22Rv1 (cell line): ENCODE data around the gene KITLG.

Source experiments
- ZFX ChIP-seq: fragments of 450-650 bp; IDR thresholded peaks from 2 replicates; pipeline ENCODE4 v1.6.1; 2017; ENCODE audit warnings: antibody characterized with exemption, borderline replicate concordance
- TF ChIP-seq, protein P1 (sequence below): fragments of 450-650 bp; IDR thresholded peaks from 2 replicates; pipeline ENCODE4 v1.5.1; 2017; ENCODE audit warnings: mild to moderate bottlenecking

DNA sequence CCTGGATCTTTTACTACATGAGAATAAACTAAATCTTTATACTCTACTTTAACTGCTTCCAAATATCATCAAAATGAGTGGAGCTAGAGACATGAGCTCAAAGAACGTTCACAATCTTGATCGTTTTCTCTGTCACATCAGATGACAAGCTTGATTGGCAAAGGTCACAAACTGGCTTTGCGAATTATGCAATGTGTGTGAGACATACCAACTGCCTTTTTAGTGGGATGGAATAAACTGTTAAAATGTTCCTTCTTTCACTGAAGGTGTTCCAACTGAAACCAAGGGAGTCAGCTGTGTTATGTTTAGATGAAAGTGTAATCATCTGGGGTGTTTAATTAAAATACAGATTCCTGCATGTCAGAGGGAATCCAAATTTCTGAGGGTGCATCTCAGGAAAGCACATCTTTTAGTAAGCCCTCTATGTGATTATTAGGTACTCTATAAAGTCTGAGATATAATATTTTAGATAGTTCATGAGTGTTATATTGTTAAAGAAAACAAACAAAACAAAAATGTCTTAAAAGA lies 21.9 kb downstream of the KITLG start:
- TF ChIP-seq, protein P1, sequence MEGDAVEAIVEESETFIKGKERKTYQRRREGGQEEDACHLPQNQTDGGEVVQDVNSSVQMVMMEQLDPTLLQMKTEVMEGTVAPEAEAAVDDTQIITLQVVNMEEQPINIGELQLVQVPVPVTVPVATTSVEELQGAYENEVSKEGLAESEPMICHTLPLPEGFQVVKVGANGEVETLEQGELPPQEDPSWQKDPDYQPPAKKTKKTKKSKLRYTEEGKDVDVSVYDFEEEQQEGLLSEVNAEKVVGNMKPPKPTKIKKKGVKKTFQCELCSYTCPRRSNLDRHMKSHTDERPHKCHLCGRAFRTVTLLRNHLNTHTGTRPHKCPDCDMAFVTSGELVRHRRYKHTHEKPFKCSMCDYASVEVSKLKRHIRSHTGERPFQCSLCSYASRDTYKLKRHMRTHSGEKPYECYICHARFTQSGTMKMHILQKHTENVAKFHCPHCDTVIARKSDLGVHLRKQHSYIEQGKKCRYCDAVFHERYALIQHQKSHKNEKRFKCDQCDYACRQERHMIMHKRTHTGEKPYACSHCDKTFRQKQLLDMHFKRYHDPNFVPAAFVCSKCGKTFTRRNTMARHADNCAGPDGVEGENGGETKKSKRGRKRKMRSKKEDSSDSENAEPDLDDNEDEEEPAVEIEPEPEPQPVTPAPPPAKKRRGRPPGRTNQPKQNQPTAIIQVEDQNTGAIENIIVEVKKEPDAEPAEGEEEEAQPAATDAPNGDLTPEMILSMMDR = no peak
- TF ChIP-seq ZFX = no peak
